Kidney epithelial cell (primary cell): ENCODE results near the gene ETV5. TPM values are rescaled to one million over a fixed set of nuclear protein-coding genes. Genes with fewer than 3 reads are reported as not detected.

ENCODE experiments used
- DNase-seq: peaks from one replicate; pipeline ENCODE4 v3.0.0-alpha.2; 2010; ENCODE audit warnings: low read depth
- H3K27me3 ChIP-seq: 2 replicates; pipeline ENCODE4 v1.6.0; 2011; ENCODE audit warnings: low read length; ENCODE audit not compliant: control insufficient read depth, insufficient read depth
- H3K36me3 ChIP-seq: 2 replicates; pipeline ENCODE4 v1.5.1; 2011; ENCODE audit warnings: low read length; ENCODE audit not compliant: control insufficient read depth, insufficient read depth
- H3K4me3 ChIP-seq: 2 replicates; pipeline ENCODE4 v1.5.1; 2011; ENCODE audit warnings: low read depth, mild to moderate bottlenecking, control low read depth, low read length
- CTCF ChIP-seq: IDR thresholded peaks from 2 replicates; pipeline ENCODE4 v1.5.1; 2011; ENCODE audit warnings: mild to moderate bottlenecking, moderate library complexity, low read length, control low read depth, inconsistent platforms; ENCODE audit not compliant: insufficient read depth, poor library complexity, severe bottlenecking
- total RNA-seq: library from RNA; depleted of rRNA; stranded (reverse); fragments of >200 nt; gene quantifications from 2 replicates; pipeline ENCODE4 v1.2.3, GENCODE V29; 2015

ETV5 gene
- 33.1 and 43.1 TPM in 2 replicates for total RNA-seq

- no peak for TF ChIP-seq CTCF
- Histone ChIP-seq H3K36me3 (no peaks in the 10 kb centered on the region), H3K4me3 (peak within 1 kb of the TSS; percentile 80), H3K27me3 (peaks cover 2% of the 10 kb centered on the region)
- peak; percentile 99 for DNase-seq
These were observed at the start of gene ETV5 for GRCh38 chr3:186108941-186109865. ETV5 (minus strand) TSS chr3:186109089; CDS start chr3:186105868, 3,221 bp downstream.

- DNase-seq: no peak
- TF ChIP-seq CTCF: no peak
- H3K27me3 ChIP-seq: peaks cover 4% of the 10 kb centered on the region
- no peak overlapping the region for H3K4me3 ChIP-seq
- no peaks in the 10 kb centered on the region for H3K36me3 ChIP-seq
These were observed 45.8 kb upstream of the ETV5 start for GRCh38 chr3:186154641-186155040.

GRCh38 chr3:186152889-186153292 lies 44.0 kb upstream of the ETV5 start:
- no peak for TF ChIP-seq CTCF
- no peaks in the 10 kb centered on the region for H3K36me3 ChIP-seq
- peaks cover 4% of the 10 kb centered on the region for H3K27me3 ChIP-seq
- H3K4me3 ChIP-seq: no peak overlapping the region
- DNase-seq: no peak

- no peak for TF ChIP-seq CTCF
- no peaks in the 10 kb centered on the region for H3K36me3 ChIP-seq
These were observed 43.5 kb upstream of the ETV5 start for GRCh38 chr3:186152361-186152798.

GRCh38 chr3:186151077-186151971 lies 42.4 kb upstream of the ETV5 start:
- TF ChIP-seq CTCF: no peak
- no peak for DNase-seq
- H3K4me3 ChIP-seq: no peak overlapping the region
- H3K27me3 ChIP-seq: peaks cover 4% of the 10 kb centered on the region
- no peaks in the 10 kb centered on the region for H3K36me3 ChIP-seq

More at GRCh38 chr3:186152361-186152798, 43.5 kb upstream of the ETV5 start:
- DNase-seq: no peak
- peaks cover 4% of the 10 kb centered on the region for H3K27me3 ChIP-seq
- H3K4me3 ChIP-seq: no peak overlapping the region
